Endothelial cell of umbilical vein (primary cell): ENCODE data around the gene ARHGAP9.

ENCODE experiments used
- CTCF ChIP-seq, 2 donors: IDR thresholded peaks; 1 replicate in 1 of 2; 2 replicates in 1 of 2; pipeline ENCODE4 v1.5.1; 2011; ENCODE audit warnings: low read length in 2 of 2, mild to moderate bottlenecking in 2 of 2, moderate library complexity in 2 of 2, control low read depth in 1 of 2, inconsistent platforms in 1 of 2, low read depth in 1 of 2; ENCODE audit not compliant: insufficient read depth in 1 of 2; ENCODE audit errors: extremely low read depth in 1 of 2
- EZH2 ChIP-seq: IDR thresholded peaks from 2 replicates; pipeline ENCODE4 v1.6.1; 2012; ENCODE audit warnings: borderline replicate concordance, low read depth, mild to moderate bottlenecking, moderate library complexity, low read length, inconsistent platforms; ENCODE audit not compliant: severe bottlenecking
- FOS ChIP-seq: IDR thresholded peaks from 2 replicates; pipeline ENCODE4 v1.6.1; 2011; ENCODE audit warnings: mild to moderate bottlenecking, low read length, moderate library complexity, borderline replicate concordance; ENCODE audit not compliant: insufficient read depth
- GATA2 ChIP-seq: IDR thresholded peaks from 2 replicates; pipeline ENCODE4 v1.7.0; 2011; ENCODE audit warnings: low read depth, mild to moderate bottlenecking, moderate library complexity, mixed read lengths, low read length; ENCODE audit not compliant: insufficient read length, insufficient read depth
- MAX ChIP-seq: IDR thresholded peaks from 2 replicates; pipeline ENCODE4 v1.6.1; 2011; ENCODE audit not compliant: insufficient read depth, insufficient read length
- MYC ChIP-seq: IDR thresholded peaks from one replicate; pipeline ENCODE4 v1.6.1; 2011; ENCODE audit warnings: mild to moderate bottlenecking, low read depth, low read length
- POLR2A ChIP-seq: IDR thresholded peaks from 2 replicates; pipeline ENCODE4 v1.6.1; 2012; ENCODE audit warnings: low read depth, mild to moderate bottlenecking, control low read depth, low read length
- POLR2AphosphoS5 ChIP-seq: IDR thresholded peaks from 2 replicates; pipeline ENCODE4 v1.6.1; 2012; ENCODE audit warnings: low read depth, mild to moderate bottlenecking, control low read depth, low read length, moderate library complexity; ENCODE audit not compliant: insufficient read depth

- TF ChIP-seq POLR2A (no peak), CTCF (IDR thresholded peaks at IDR 0.05; ENCODE audit: extremely low read depth in 1 of 2, insufficient read depth in 1 of 2, low read depth in 1 of 2, low read length in 2 of 2) (no peak), MYC (no peak), EZH2 (no peak), FOS (no peak), GATA2 (no peak), MAX (no peak), POLR2AphosphoS5 (no peak)
Observed at GRCh38 chr12:57496822-57497221, 17.2 kb upstream of the ARHGAP9 start.
